HG03469 (cell line): ENCODE results near the gene GRID2.

Experiments
- ATAC-seq: cut with Tn5 transposase; IDR thresholded peaks from one replicate; pipeline ENCODE4 v1.9.1; 2021; ENCODE audit warnings: mild to moderate bottlenecking, moderate library complexity, moderate number of reproducible peaks; ENCODE audit not compliant: unreplicated experiment

The GRID2 gene

GRCh38 chr4:92658318-92658717, 354.6 kb downstream of the GRID2 start:
- no peak for ATAC-seq

GRCh38 chr4:92677805-92678204, 374.0 kb downstream of the GRID2 start:
- ATAC-seq = no peak

DNA sequence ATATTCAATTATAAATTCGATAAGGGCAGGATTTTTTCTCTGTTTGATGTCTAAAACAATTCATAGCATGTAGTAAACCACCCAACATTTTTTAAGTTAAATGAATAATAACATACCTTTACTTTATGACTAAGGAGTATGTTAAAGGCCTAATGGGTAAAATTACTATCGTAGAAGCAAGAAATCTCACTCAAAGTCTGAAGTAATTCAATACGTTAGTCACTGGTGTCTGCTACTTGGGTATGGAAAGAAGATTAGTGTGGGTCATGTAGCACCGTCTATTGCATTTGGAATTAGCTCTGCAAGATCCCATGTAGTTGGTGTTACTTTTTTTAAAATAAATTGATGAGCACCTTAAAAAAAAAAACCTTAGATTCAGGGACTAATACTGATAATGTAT, 374.5 kb downstream of the GRID2 start:
- no peak for ATAC-seq

DNA sequence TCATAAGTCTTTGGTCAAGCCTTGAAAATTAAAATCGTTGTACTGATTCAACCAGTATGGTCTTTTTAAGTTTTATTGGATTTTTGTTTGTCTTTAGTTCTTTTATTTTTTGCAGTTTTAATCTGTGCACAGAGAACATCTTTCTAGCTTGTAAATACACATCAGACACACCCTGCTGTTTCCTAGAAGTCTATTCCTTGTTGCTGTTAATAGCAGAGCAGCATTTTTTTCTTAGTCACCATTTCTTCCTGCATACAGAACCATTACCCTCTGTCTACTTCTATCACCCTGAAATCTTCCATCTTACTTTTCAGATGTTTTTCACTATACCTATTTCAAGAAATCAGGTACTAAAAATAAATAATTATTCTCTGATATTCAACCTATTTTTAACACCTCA, 375.4 kb downstream of the GRID2 start:
- ATAC-seq = no peak

GRCh38 chr4:92714640-92715039, 410.9 kb downstream of the GRID2 start:
- no peak for ATAC-seq

GRCh38 chr4:92733231-92733630, 429.5 kb downstream of the GRID2 start:
- ATAC-seq = no peak

GRCh38 chr4:92735025-92735665, 431.4 kb downstream of the GRID2 start:
- ATAC-seq = no peak

GRCh38 chr4:92760433-92760832, 456.7 kb downstream of the GRID2 start:
- no peak for ATAC-seq

DNA sequence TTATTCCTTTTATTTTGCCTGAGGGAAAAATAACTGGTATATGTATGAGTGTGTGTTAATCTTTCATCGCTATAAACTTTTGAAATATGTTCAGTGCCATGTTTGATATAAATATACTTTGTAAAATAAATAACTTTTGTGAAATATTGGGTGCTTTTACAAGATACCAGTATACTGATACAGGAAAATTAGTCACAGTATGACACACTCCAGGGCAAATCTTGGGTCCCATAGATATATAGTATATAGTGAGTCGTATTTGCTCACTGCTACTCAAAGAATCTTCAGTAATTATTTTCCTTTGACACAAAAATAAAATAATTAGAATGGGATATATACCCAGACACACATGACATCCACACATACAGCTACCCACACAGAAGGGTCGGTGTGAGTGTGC, 472.3 kb downstream of the GRID2 start:
- no peak for ATAC-seq

DNA sequence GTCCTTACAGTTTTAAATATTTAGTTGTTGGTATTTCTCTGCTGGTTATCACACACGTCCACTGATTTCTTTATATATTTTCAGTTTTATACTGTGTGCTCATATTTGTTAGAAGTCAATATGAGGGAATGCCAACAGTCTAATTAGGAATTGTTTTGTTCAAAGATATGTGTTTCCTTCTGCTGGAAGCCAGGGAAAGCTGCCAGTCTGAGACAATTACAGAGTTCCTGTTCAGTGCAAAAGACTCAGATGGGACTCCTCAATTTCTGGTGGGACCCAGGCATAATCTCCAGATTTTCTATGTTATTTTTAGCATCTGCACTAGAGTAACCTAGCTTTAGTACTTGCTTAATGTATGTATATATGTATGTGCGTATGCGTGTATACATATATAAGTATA, 486.0 kb downstream of the GRID2 start:
- ATAC-seq = no peak

DNA sequence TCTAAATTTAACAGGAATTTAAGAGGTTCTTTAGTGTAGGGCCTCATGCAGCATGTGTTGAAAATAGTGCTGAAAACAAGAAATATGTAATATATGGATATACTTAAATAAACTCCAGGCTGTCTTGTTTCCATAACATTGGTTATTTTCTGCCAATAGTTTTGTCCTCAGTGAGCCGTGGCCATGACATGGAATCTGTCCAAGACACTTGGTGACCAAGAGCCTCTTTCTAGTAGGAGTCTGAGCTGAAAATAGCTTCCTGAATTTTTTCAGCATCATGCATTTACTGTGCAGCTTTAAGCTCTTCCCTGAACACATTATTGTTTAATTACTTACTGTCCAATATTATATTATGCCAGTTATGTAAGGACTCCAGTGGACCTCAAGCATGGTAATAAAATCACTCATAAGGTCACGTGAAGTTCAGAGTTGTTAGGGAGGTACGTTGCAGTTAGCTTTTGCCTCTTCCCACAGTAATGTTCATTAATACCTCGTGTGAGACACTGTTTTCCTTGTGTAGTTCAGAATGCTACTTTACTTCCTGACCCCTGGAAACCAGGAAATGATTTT, 488.2 kb downstream of the GRID2 start:
- ATAC-seq = no peak

DNA sequence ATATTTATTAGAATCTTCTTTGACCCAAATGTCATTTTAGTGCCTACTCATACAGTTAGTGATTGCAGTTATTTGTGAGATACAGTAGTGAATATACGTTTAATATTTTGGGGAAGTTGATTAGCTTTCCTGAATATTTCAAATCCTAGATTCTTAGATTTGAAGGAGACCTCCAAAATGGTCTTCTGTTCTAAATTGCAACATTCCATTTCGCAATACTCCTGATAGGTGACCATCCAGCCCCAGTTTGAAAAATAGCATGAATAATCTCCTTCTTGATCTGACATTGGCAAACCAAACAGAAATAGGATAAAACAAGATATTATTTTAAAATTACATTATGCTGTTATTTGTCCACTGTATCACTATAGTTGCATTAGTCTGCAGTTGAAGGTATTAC, 505.6 kb downstream of the GRID2 start:
- no peak for ATAC-seq

DNA sequence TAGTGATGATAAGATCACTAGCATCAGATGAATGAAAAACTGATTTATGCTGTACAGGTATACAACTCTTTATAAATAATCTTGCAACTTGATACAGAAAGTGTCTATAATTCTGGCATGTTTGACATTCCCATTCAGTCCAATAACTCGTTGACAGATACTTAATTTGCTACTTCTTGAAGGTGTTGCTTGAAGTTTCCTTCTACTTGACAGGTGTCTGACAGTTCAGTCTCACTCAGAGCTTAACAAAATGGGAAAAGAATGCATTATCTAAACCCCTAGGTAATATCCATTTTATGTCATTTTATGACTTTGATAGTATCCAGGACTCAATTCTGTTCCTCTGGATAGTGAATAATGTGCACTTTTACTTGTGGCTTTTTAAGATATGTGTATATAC, 508.9 kb downstream of the GRID2 start:
- no peak for ATAC-seq

DNA sequence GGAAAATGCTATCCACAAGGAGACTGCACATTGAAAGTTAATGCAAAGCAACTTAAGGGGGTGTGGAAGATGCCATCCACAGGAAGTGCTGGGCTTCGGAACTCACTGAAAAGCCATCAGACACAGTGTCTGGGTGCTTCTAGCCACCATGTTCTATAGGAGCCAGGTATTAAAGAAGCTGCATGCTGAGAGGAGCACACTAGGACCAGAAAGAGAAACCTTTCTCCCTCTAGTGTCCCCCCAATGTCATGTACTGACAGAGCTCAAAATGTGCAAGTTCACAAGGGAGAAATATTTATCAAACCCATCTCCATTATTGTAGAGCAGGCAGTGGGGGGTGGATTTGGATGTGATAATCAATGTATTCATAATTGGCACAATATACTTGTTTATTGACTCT, 510.9 kb downstream of the GRID2 start:
- no peak for ATAC-seq

DNA sequence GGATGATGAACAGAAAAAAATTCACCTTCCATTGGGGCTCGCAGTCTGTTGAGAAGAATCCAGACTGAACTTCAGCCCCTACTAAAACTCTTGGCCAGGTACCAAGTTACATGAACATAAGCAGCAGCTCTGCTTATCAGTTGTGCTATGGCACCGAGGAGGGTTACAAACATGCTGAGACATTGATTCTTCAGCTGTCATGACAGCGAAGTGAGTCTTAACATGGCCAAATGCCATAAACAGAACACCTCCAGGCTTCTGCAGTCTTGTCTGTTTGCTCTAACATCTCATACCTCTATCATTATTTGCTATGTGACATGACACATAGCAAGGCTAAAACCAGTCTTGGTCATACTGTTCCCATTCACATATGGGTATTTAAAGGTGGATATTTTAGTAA, 521.5 kb downstream of the GRID2 start:
- ATAC-seq = no peak

DNA sequence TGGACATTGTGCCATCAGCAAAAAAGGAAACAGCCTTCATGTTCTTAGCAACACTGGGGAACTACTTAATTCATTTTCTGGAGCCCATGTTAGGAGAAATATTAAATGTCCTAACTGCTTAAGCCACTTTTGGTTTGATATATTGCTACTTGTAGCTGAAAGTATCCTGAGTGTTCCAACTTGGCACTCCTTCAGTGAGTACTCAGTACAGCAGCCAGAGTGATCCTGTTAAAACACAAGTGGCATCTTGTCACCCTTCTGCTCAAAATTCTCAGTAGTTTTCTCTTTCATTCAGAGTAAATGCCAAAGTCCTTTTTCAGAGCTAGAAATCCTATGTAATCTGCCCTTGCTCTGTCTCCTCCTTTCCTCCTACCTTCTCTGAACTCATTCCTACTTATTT, 522.0 kb downstream of the GRID2 start:
- ATAC-seq = no peak

- no peak for ATAC-seq
These were observed 527.0 kb downstream of the GRID2 start for GRCh38 chr4:92830771-92831170.

GRCh38 chr4:92840880-92841279, 537.1 kb downstream of the GRID2 start:
- ATAC-seq = no peak

DNA sequence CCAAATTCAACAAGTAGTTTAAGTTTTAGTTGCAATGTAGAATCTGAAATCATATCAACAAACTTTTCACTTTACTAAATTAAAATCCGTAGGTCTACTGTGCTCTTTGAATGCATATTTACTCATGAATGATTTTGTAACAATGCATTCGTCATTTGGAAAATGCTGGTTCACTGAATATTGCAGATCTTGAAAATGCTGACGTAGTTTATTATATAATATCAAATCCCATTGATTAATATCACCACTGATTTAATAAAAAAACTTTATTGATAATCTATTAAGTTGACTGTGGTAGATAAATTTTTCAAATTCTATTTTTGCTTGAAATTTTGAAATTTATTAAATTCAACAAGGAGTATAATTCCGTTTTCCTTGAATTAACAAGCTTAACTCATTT, 540.0 kb downstream of the GRID2 start:
- ATAC-seq = no peak

GRCh38 chr4:92847026-92847425, 543.3 kb downstream of the GRID2 start:
- ATAC-seq = no peak

DNA sequence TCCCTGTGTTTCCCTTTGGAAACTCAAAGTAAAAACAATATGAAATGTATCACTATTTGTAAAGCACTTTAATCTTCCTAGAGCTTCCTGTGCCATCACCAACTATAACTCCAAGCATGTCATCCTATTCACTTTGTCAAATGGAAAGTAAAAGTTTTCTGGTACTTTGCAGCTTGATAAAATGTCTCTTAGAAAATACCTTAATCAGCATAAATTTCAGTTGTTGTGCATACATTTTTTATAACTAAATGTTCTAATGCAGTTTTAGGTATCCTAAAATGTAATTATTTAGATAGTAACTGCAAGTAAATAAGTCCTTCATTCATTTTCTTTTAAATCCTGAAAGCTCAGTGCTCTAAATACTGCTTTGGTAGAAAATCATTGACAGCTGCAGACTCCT, 558.7 kb downstream of the GRID2 start:
- ATAC-seq = no peak

DNA sequence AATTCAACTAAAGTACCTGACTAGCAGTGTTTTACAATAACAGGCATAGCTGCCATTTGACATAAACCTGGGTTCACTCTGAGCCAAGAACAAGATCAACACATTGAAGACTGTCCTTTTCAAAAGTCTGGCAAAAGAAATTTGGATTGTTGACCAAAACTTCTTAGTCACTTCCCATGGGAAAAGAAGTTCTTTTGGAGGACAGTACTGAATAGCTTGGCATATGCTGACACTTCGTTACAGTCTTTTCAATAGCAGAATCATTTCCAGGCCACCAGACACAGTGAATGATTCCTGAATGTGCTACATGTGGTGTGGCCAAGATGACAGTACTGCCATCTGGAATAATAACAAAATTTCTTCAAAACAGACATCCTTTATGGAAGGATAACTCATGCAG, 560.3 kb downstream of the GRID2 start:
- no peak for ATAC-seq

- ATAC-seq = no peak
These were observed 568.8 kb downstream of the GRID2 start for GRCh38 chr4:92872604-92873003.
